ENCODE data around the gene LDB2.

The LDB2 gene

GRCh38 chr4:16788868-16789267, 109.6 kb downstream of the LDB2 start:
- no peak for TF ChIP-seq EZH2phosphoT487 (IDR thresholded peaks at IDR 0.05; ENCODE audit: borderline replicate concordance, low read length)
- no peak for TF ChIP-seq CTCF (IDR thresholded peaks at IDR 0.05; ENCODE audit: low read depth, low read length, poor library complexity, severe bottlenecking)
- Histone ChIP-seq H4K20me1 (ENCODE audit: control insufficient read depth, insufficient read depth, low read depth, low read length) (no peaks in the 10 kb centered on the region), H3K27me3 (ENCODE audit: control insufficient read depth, low read length) (no peaks in the 10 kb centered on the region), H3K27ac (ENCODE audit: low read depth, low read length) (no peak overlapping the region), H3K36me3 (ENCODE audit: control insufficient read depth, low read length) (no peaks in the 10 kb centered on the region), H3F3A (ENCODE audit: control insufficient read depth, insufficient read depth) (no peaks in the 10 kb centered on the region), H3K9me3 (ENCODE audit: control insufficient read depth, insufficient read depth, low read length) (no peaks in the 10 kb centered on the region), H3K79me2 (ENCODE audit: control insufficient read depth, low read length) (no peaks in the 10 kb centered on the region), H3K4me1 (ENCODE audit: control insufficient read depth, low read length) (no peaks in the 10 kb centered on the region), H3K4me2 (ENCODE audit: low read length) (no peak overlapping the region), H3K4me3 (ENCODE audit: low read length) (no peak overlapping the region), H3K9me2 (replicated peaks; ENCODE audit: control insufficient read depth, low read length) (no peaks in the 10 kb centered on the region)

GRCh38 chr4:16785793-16786527, 112.5 kb downstream of the LDB2 start:
- Histone ChIP-seq H3F3A (ENCODE audit: control insufficient read depth, insufficient read depth) (no peaks in the 10 kb centered on the region), H3K9me3 (ENCODE audit: control insufficient read depth, insufficient read depth, low read length) (no peaks in the 10 kb centered on the region), H4K20me1 (ENCODE audit: control insufficient read depth, insufficient read depth, low read depth, low read length) (no peaks in the 10 kb centered on the region), H3K79me2 (ENCODE audit: control insufficient read depth, low read length) (no peaks in the 10 kb centered on the region), H3K4me1 (ENCODE audit: control insufficient read depth, low read length) (no peaks in the 10 kb centered on the region), H3K27ac (ENCODE audit: low read depth, low read length) (no peak overlapping the region), H3K36me3 (ENCODE audit: control insufficient read depth, low read length) (no peaks in the 10 kb centered on the region), H3K9me2 (replicated peaks; ENCODE audit: control insufficient read depth, low read length) (no peaks in the 10 kb centered on the region), H3K4me2 (ENCODE audit: low read length) (no peak overlapping the region), H3K4me3 (ENCODE audit: low read length) (no peak overlapping the region), H3K27me3 (ENCODE audit: control insufficient read depth, low read length) (no peaks in the 10 kb centered on the region)
- TF ChIP-seq EZH2phosphoT487 (IDR thresholded peaks at IDR 0.05; ENCODE audit: borderline replicate concordance, low read length), result no peak
- no peak for TF ChIP-seq CTCF (IDR thresholded peaks at IDR 0.05; ENCODE audit: low read depth, low read length, poor library complexity, severe bottlenecking)

- Histone ChIP-seq H3K27ac (ENCODE audit: low read depth, low read length) (no peak overlapping the region), H3K79me2 (ENCODE audit: control insufficient read depth, low read length) (no peaks in the 10 kb centered on the region)
Observed at GRCh38 chr4:16783119-16783518, 115.3 kb downstream of the LDB2 start.

GRCh38 chr4:16779028-16779675, 119.3 kb downstream of the LDB2 start:
- no peak overlapping the region for H3K4me3 ChIP-seq (ENCODE audit: low read length)
- H3K36me3 ChIP-seq (ENCODE audit: control insufficient read depth, low read length), result no peaks in the 10 kb centered on the region
- no peaks in the 10 kb centered on the region for H3K9me3 ChIP-seq (ENCODE audit: control insufficient read depth, insufficient read depth, low read length)
- H3K27me3 ChIP-seq (ENCODE audit: control insufficient read depth, low read length), result no peaks in the 10 kb centered on the region
- TF ChIP-seq EZH2phosphoT487 (IDR thresholded peaks at IDR 0.05; ENCODE audit: borderline replicate concordance, low read length), result no peak
- TF ChIP-seq CTCF (IDR thresholded peaks at IDR 0.05; ENCODE audit: low read depth, low read length, poor library complexity, severe bottlenecking), result no peak
- H4K20me1 ChIP-seq (ENCODE audit: control insufficient read depth, insufficient read depth, low read depth, low read length), result no peaks in the 10 kb centered on the region
- no peak overlapping the region for H3K4me2 ChIP-seq (ENCODE audit: low read length)
- H3K27ac ChIP-seq (ENCODE audit: low read depth, low read length), result no peak overlapping the region
- no peaks in the 10 kb centered on the region for H3K9me2 ChIP-seq (replicated peaks; ENCODE audit: control insufficient read depth, low read length)
- no peaks in the 10 kb centered on the region for H3K4me1 ChIP-seq (ENCODE audit: control insufficient read depth, low read length)
- no peaks in the 10 kb centered on the region for H3K79me2 ChIP-seq (ENCODE audit: control insufficient read depth, low read length)
- H3F3A ChIP-seq (ENCODE audit: control insufficient read depth, insufficient read depth), result no peaks in the 10 kb centered on the region

More at GRCh38 chr4:16783119-16783518, 115.3 kb downstream of the LDB2 start:
- Histone ChIP-seq H3K4me3 (ENCODE audit: low read length) (no peak overlapping the region), H3K4me1 (ENCODE audit: control insufficient read depth, low read length) (no peaks in the 10 kb centered on the region), H3K9me2 (replicated peaks; ENCODE audit: control insufficient read depth, low read length) (no peaks in the 10 kb centered on the region), H3K27me3 (ENCODE audit: control insufficient read depth, low read length) (no peaks in the 10 kb centered on the region), H3K9me3 (ENCODE audit: control insufficient read depth, insufficient read depth, low read length) (no peaks in the 10 kb centered on the region), H3F3A (ENCODE audit: control insufficient read depth, insufficient read depth) (no peaks in the 10 kb centered on the region), H3K4me2 (ENCODE audit: low read length) (no peak overlapping the region), H3K36me3 (ENCODE audit: control insufficient read depth, low read length) (no peaks in the 10 kb centered on the region), H4K20me1 (ENCODE audit: control insufficient read depth, insufficient read depth, low read depth, low read length) (no peaks in the 10 kb centered on the region)
- TF ChIP-seq EZH2phosphoT487 (IDR thresholded peaks at IDR 0.05; ENCODE audit: borderline replicate concordance, low read length), result no peak
